GM18526 (cell line): ENCODE results near the gene EYA4.

Source experiments
- POLR2A ChIP-seq: IDR thresholded peaks from 3 replicates; pipeline ENCODE4 v1.6.1; 2011; ENCODE audit not compliant: insufficient read length; ENCODE audit errors: extremely low read depth

EYA4 gene, protein sequence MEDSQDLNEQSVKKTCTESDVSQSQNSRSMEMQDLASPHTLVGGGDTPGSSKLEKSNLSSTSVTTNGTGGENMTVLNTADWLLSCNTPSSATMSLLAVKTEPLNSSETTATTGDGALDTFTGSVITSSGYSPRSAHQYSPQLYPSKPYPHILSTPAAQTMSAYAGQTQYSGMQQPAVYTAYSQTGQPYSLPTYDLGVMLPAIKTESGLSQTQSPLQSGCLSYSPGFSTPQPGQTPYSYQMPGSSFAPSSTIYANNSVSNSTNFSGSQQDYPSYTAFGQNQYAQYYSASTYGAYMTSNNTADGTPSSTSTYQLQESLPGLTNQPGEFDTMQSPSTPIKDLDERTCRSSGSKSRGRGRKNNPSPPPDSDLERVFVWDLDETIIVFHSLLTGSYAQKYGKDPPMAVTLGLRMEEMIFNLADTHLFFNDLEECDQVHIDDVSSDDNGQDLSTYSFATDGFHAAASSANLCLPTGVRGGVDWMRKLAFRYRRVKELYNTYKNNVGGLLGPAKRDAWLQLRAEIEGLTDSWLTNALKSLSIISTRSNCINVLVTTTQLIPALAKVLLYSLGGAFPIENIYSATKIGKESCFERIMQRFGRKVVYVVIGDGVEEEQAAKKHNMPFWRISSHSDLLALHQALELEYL

DNA sequence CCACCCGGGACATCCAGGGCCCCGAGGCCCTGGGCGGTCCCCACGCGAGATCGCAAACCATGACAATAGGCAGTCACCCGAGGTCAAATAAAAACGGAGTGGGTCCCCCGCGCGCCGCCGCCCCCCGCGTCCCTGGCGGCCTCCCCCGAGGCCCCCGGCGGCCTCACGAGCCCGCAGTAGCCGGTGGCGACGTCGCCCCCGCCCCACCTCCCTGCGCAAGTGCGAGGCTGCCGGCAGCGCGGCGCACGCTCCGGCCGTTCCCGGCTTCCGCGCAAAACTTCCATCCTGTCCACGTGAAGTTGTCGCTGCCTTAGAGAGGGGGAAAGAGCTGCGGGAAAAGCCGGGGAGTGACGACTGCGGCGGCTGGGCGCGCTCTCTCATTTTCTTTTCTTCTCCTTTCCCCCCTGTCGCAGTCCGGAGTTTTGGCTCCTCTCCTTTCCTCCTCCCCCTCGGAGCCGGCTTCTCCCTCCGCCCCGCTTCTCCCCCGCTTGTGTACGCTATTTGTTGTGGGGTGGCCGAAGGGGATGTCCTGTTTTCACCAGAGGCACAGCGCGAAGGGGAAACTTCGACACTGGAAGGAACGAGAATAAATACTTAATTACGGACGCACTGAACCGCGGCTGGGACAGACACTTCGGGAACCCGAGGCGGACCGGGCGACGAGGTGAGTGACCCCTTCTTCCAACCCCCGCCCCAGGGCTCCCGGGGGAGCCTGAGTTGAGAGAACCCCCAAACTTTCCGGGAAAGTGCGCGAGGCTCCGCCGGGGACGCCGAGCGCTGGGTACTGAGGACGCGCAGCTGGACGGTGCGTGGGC, at the start of gene EYA4:
EYA4 (plus strand) TSS at position 272 of the 815 bp plus-strand sequence. CDS start 33,424 bp downstream, outside the sequence.
- no peak for TF ChIP-seq POLR2A

DNA sequence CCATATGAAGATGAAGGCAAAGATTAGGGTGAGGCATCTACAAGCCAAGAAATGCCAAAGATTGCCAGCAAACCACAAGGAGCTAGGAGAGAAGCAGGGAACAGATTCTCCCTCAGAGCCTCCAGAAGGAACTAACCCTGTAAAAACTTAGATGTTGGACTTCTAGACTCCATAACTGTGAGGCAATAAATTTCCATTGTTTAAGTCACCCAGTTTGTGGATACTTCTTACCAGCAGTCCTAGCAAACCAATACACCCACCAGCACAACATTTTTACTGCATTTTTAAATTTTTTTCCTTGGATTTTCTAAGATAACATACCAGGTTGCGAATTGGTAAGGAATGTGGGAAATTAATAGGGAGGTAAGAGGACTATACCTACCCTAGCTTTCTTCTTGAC, 47.8 kb upstream of the EYA4 start:
- TF ChIP-seq POLR2A = no peak

DNA sequence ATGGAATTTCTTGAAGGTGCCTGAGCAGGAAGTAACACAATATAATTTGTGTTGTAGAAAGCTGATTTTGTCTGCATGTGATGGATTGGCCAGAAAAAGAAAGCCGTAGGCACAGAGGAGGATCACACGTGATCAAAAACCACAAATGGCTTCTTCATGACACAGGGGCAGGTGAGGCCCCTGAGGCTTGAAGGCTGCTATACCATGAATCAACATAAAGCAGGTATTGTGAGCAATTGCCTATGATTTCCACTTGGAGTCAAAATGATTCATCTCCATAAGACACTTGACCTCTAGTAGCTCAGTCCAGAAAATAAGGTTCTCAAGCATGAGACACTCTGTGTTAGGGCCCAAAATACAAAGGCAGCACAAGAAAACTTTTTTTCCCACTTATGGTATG, 42.4 kb upstream of the EYA4 start:
- no peak for TF ChIP-seq POLR2A

DNA sequence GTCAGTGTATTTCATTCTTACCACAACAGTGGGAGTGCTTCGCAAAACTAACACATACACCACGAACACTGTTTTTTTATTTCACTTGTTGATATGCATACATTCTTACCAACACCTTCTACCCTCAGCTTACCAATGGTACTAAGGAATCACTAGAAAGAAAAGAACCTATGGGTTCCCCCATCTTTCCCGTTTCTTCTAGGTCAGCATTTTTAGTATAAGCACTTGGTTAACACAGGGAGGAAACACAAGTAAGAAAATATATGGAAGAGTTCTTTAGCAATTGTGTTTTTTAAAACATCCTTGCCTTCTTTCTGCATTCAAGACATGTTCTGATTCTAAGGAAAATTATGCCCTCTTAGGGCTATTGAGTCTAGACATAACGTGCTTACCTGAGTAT, 39.9 kb upstream of the EYA4 start:
- no peak for TF ChIP-seq POLR2A

DNA sequence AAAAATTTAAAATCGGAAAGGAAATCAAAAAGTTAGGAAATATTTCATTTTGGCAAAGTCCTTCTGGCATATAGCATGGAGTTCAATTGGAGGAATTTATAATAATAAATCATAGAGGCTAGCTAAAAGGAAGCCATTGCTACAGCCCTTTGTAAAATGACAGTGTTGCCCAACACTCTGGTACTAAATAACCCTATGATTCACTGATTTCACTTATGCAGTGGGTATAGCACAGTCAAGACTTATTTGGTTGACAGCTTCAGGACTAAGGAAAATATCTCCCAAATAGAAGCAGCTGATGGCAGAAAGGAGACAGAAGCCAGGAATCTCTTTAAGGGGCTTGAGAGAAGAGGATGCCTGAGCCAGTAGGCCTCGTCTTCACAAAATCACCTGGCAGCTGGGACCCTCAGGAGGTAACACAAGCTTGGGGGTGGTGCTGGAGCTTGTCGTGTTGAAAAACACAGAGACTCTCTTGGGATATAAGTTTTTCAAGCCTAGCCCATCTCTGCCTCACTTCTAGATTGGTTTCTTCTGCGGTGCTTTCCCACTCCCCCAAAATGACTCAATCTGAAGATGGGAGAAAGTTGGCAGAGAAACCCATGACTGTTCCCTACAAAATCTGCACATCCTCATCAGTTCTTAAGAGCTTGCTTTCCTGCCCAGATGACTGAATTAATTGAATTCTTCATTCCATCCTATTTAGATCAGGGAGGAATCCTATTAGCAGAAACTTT, 38.4 kb upstream of the EYA4 start:
- no peak for TF ChIP-seq POLR2A

DNA sequence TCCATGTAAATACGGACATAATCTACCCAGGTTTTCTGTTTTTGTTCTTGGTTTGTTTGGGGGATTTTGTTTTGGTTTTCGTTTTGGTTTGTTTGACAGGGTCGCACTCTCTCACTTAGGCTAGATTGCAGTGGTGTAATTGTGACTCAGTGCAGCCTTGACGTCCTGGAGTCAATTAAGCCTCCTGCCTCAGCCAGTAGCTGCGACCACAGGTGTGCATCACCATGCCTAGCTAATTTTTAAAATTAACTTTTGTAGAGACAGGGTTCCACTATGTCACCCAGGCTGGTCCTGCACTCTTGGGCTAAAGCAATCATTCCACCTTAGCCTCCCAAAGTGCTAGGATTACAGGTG, 37.8 kb upstream of the EYA4 start:
- TF ChIP-seq POLR2A = no peak

DNA sequence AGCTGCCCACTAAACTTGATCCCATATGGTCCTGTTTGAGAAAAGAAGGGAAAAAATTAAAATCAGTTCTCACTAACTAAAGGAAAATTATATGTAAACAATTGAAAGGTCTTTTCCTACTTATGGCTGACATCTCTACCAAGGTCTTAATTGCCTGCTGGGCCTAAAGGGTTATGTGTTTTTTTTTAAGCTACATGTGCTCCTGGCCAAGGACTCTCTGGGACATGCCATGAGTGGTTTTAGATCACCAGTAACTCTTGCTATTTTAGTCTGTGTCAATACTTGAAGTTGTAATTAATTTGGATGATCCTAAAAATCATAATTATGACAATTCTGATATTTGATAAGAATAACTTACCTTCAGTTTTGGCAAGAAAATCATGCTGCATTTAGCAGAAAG, 35.9 kb upstream of the EYA4 start:
- no peak for TF ChIP-seq POLR2A

DNA sequence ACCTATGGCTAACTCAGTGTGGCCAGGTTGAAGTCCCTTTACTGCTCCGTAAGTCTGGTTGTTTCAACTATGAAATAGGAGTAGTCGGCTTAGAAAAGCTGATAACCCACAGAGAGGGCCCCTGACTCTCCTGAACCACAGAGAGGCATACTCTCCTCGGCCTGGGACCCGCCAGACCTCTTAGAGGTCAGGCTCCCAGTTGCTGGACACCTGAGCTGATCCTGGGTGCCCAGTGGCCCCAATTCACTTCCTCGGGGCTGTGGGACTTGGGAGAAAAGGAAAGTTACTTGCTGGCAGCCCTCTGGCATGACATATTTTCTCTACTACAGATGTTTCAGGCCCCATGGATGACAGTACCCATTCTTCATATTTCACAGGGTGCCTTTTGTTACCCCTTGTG, 34.2 kb upstream of the EYA4 start:
- no peak for TF ChIP-seq POLR2A

DNA sequence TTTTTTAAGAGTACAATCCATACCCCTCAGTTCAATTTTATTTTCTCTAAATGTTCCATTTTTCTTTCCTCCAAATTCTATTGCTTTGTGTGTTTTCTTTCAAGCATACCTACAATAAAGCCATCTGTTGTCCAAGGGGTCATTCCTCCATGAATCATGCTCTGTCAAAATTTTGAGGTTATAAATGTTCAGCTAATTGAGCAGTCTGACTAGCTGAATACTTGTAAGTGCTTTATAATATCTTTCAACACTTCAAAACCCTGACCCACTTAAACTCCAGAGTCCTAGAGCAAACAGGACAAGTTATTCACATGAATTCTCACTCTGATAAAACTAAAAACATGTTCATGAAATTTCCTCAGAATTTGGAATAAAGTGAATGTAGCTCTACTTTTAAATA, 33.4 kb upstream of the EYA4 start:
- TF ChIP-seq POLR2A = no peak

DNA sequence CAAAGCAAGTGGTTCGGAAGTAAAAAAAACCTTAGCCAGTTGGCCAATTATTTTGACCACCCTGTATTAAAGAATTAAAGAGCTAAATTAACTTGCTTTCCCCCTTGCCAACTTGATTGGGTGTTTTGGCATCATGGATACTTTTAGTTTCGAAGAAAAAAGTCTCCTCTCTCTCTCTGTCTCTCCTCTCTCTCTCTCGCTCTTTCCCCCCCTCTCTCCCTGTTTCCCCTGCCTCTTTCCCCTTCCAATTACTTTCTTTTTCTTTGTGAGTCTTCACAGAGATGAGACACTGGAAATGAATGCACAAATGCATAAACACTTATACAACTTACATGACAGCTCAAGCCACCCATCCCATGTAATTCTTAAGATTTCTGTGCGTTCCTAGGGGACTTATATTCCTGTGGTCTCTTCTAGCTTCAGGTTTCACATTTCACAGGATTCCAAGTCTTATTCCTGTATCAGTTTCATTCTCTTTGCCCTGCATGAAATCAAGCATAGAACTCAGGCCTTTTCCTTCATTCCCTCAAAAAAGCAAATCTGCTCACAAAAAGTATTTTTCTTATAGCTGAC, 32.9 kb upstream of the EYA4 start:
- no peak for TF ChIP-seq POLR2A

DNA sequence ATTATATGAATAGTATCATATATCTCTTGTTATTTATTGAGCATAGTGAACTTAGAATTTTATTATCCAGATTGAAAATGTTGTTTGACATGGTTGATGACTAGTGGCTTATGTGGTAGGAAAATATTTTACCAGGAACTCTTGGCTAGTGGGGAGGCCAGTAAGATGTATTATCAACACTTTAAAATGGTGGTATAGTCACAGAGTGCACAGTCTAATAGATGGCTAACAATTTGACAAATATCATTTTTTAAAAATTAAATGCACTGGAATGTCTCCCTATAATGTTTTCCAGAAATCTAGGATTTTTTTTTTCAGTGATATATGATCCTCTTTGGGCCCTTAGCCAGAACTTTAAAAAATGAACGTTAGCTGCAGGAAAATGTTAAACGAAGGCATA, 26.9 kb upstream of the EYA4 start:
- no peak for TF ChIP-seq POLR2A

DNA sequence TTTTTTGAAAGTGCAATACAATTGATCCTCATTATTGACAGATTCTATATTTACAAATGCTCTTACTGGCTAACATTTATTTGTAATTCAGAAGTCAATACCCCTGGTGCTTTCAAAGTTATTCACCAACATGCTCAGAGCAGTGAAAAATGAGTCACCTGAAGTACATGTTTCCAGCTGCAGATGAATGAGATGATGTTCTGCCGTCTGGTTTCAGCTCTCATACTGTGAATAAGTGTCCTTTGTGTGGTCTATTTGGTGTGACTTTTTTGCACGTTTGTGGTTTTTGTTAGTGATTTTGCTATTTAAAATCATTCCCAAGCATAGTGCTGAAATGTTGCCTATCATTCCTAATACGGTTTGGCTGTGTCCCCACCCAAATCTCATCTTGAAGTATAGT, 22.3 kb upstream of the EYA4 start:
- no peak for TF ChIP-seq POLR2A

DNA sequence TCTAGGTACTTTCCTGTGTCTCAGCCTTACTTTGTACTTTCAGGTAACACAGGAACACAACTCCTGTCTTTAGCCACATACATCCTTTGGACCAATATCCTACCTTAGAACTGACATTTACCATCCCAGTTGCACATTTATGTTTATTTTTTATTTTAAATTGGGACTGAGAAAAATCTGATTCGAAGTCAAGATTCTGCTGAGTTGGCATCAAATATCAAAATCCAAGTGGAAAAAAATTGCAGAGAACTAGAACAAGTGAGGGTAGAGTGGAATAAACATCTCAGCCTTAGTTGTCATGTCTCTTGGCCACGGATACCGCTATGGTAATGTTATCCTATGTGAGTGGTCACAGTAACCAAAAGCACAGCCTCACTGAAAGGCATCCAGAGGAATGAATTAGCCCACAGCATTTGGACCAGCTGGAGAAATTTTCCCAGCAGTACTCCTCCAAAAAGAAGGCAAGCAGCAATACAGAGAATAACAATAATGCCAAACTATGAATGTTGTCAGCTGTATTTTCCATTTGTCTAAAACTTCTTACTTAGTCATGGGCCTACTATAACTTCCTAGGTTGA, 17.6 kb upstream of the EYA4 start:
- TF ChIP-seq POLR2A = no peak

DNA sequence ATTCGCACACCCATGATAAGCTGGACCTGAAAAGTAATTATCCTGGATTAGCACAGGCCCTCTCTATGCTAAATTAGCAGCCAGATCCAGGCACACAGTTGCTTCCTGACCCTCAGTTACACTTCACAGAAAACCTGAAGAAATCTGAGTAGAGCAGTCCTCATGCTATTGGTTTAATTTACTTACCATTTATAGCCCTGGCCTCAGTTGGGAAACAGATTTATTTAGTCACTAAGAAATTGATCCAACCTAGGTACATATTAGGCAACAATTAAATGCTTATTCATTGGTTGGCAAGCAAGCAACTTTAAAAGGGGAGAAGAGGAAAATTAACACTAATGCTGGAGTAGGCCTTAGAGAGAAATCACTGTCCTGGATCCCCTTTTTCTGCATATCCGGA, 15.6 kb upstream of the EYA4 start:
- no peak for TF ChIP-seq POLR2A

DNA sequence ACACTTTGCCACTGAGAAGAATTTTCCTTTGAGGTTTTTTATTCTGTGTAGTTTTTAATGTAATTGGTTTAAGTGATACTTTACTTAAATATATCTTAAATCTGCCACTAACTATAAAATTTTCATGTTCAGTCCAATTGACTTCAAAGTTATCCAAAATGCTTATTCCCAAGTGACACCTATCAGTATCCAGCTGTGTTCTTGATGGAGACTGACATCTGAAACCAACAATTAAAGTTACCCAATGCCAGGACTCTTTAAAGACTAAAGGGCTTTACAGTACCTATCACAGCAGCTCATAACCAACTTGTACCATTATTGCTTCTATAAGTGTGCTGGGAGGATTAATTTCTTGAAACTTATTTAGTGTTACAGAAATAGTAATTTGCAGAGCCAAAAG, 13.8 kb upstream of the EYA4 start:
- no peak for TF ChIP-seq POLR2A
